Naive thymus-derived CD4-positive, alpha-beta T cell (primary cell): Measurements from ENCODE around the gene DSG2. TPM values are rescaled to one million over a fixed set of nuclear protein-coding genes. Genes with fewer than 3 reads are reported as not detected.

Experiments
- ATAC-seq: fragments of 150-1000 bp; cut with Tn5 transposase; 2 replicates; pipeline ENCODE4 v1.10.0; 2021; ENCODE audit warnings: mild to moderate bottlenecking, moderate library complexity
- CTCF ChIA-PET: fragments of 350-600 bp; sonication (Branson Sonifier 250); formaldehyde crosslinking; loops from one replicate; lab custom pipeline; 2021; ENCODE audit warnings: antibody characterized with exemption; lab: Charles Lee
- POLR2A ChIA-PET: fragments of 350-600 bp; sonication (Branson Sonifier 250); formaldehyde crosslinking; loops from one replicate; lab custom pipeline; 2021; ENCODE audit warnings: antibody characterized with exemption, inconsistent platforms; lab: Charles Lee
- DNase-seq, 9 donors: peaks; one replicate each; pipeline versions ENCODE4 v3.0.0 to v3.0.0-alpha.2; 2020 to 2022; ENCODE audit warnings: mixed read lengths in 1 of 9
- H3K27ac ChIP-seq: one replicate; pipeline ENCODE4 v1.7.0; 2013; ENCODE audit warnings: mild to moderate bottlenecking, low read depth, low read length, moderate library complexity
- H3K27me3 ChIP-seq, 2 donors: one replicate each; pipeline ENCODE4 v1.7.0; 2013; ENCODE audit warnings: low read length in 2 of 2, mild to moderate bottlenecking in 2 of 2, moderate library complexity in 2 of 2; ENCODE audit not compliant: control insufficient read depth in 2 of 2, insufficient read depth in 2 of 2
- H3K36me3 ChIP-seq, 3 experiments: 1 replicate in 2 of 3; 2 replicates in 1 of 3; pipeline ENCODE4 v1.7.0; 2013; ENCODE audit warnings: low read length in 3 of 3, mild to moderate bottlenecking in 3 of 3, moderate library complexity in 1 of 3; ENCODE audit not compliant: insufficient read depth in 3 of 3, control insufficient read depth in 2 of 3
- H3K4me1 ChIP-seq, 2 donors: one replicate each; pipeline ENCODE4 v1.7.0; 2013; ENCODE audit warnings: low read length in 2 of 2, mild to moderate bottlenecking in 2 of 2, moderate library complexity in 1 of 2; ENCODE audit not compliant: control insufficient read depth in 2 of 2, insufficient read depth in 2 of 2
- H3K4me3 ChIP-seq: 2 replicates; pipeline ENCODE4 v1.7.0; 2013; ENCODE audit warnings: mild to moderate bottlenecking, low read length
- H3K9me3 ChIP-seq, 3 experiments: 1 replicate in 2 of 3; 2 replicates in 1 of 3; pipeline ENCODE4 v1.7.0; 2013; ENCODE audit warnings: low read length in 3 of 3; ENCODE audit not compliant: control insufficient read depth in 2 of 3
- H3K27ac Mint-ChIP-seq, 9 donors: one replicate each; pipeline ENCODE4 v1.8.0; 2020 to 2022; ENCODE audit warnings: mixed read lengths in 9 of 9, mild to moderate bottlenecking in 8 of 9, moderate library complexity in 5 of 9, inconsistent platforms in 2 of 9
- H3K27me3 Mint-ChIP-seq, 5 donors: one replicate each; pipeline ENCODE4 v1.8.0; 2021 to 2022; ENCODE audit warnings: mixed read lengths in 5 of 5, mild to moderate bottlenecking in 1 of 5
- H3K36me3 Mint-ChIP-seq, 5 donors: one replicate each; pipeline ENCODE4 v1.8.0; 2020 to 2022; ENCODE audit warnings: mixed read lengths in 5 of 5, mild to moderate bottlenecking in 3 of 5, inconsistent platforms in 1 of 5
- H3K4me1 Mint-ChIP-seq, 7 donors: one replicate each; pipeline ENCODE4 v1.8.0; 2020 to 2022; ENCODE audit warnings: mixed read lengths in 7 of 7, mild to moderate bottlenecking in 3 of 7, inconsistent platforms in 1 of 7
- H3K4me3 Mint-ChIP-seq, 10 donors: one replicate each; pipeline ENCODE4 v1.8.0; 2020 to 2022; ENCODE audit warnings: mild to moderate bottlenecking in 10 of 10, mixed read lengths in 10 of 10, moderate library complexity in 6 of 10, inconsistent platforms in 2 of 10
- H3K9me3 Mint-ChIP-seq, 11 donors: one replicate each; pipeline ENCODE4 v1.8.0; 2020 to 2022; ENCODE audit warnings: mixed read lengths in 11 of 11, mild to moderate bottlenecking in 4 of 11, inconsistent platforms in 1 of 11, moderate library complexity in 1 of 11
- intact Hi-C, 2 donors: fragments of 100-400 bp; cut with micrococcal nuclease; formaldehyde crosslinking; loops; one replicate each; pipeline ENCODE4 v1.15.1; 2023
- polyA plus RNA-seq, 2 donors: library from polyadenylated mRNA; unstranded; fragments of 300-500 nt; fragmentation: Illumina TruSeq; gene quantifications; one replicate each; pipeline ENCODE4 v1.2.3, GENCODE V29; 2021
- total RNA-seq, 6 experiments: library from RNA in 5 of 6; stranded (reverse) in 5 of 6; gene quantifications; 1 replicate in 5 of 6; 2 replicates in 1 of 6; pipeline ENCODE4 v1.2.3 and lab custom pipeline; 2021 to 2026

Gene DSG2
- total and polyA plus RNA-seq, 7 experiments from 2014 or later, result 0.13 to 0.56 (median 0.49) TPM

- ChIA-PET POLR2A (no interaction called here), CTCF (no interaction called here)
- no peak overlapping the region for H3K27ac ChIP-seq
- intact Hi-C loops, result no loop called here
- H3K27ac Mint-ChIP-seq, result no peak overlapping the region
- no peaks in the 10 kb centered on the region for H3K4me1 Mint-ChIP-seq
- no peaks in the 10 kb centered on the region for H3K4me1 ChIP-seq
- H3K36me3 ChIP-seq, result no peaks in the 10 kb centered on the region
- peaks cover 0 to 2% (median 0%) of the 10 kb centered on the region in 11 donors for H3K9me3 Mint-ChIP-seq
- H3K9me3 ChIP-seq, result no peaks in the 10 kb centered on the region
- H3K4me3 Mint-ChIP-seq, result no peak overlapping the region
- H3K36me3 Mint-ChIP-seq, result no peaks in the 10 kb centered on the region
- no peaks in the 10 kb centered on the region for H3K27me3 ChIP-seq
- no peak for ATAC-seq
- H3K4me3 ChIP-seq, result no peak overlapping the region
- DNase-seq, result no peak
- H3K27me3 Mint-ChIP-seq, result peaks cover 0 to 28% (median 7%) of the 10 kb centered on the region in 5 donors
These were observed 15.9 kb upstream of the DSG2 start for GRCh38 chr18:31482051-31482450.

GRCh38 chr18:31483396-31483795 lies 14.6 kb upstream of the DSG2 start:
- Histone ChIP-seq H3K27ac (no peak overlapping the region), H3K4me3 (no peak overlapping the region), H3K27me3 (no peaks in the 10 kb centered on the region), H3K9me3 (no peaks in the 10 kb centered on the region), H3K36me3 (no peaks in the 10 kb centered on the region), H3K4me1 (no peaks in the 10 kb centered on the region)
- Mint-ChIP-seq H3K4me3 (no peak overlapping the region), H3K4me1 (no peaks in the 10 kb centered on the region), H3K27ac (no peak overlapping the region), H3K27me3 (peaks cover 1 to 28% (median 14%) of the 10 kb centered on the region in 5 donors), H3K9me3 (peaks cover 0 to 2% (median 0%) of the 10 kb centered on the region in 11 donors), H3K36me3 (no peaks in the 10 kb centered on the region)
- ChIA-PET CTCF (no interaction called here), POLR2A (no interaction called here)
- no peak for ATAC-seq
- DNase-seq, result no peak
- intact Hi-C loops, result no loop called here

GRCh38 chr18:31484461-31484860 lies 13.5 kb upstream of the DSG2 start:
- Histone ChIP-seq H3K36me3 (no peaks in the 10 kb centered on the region), H3K27me3 (no peaks in the 10 kb centered on the region), H3K4me3 (no peak overlapping the region), H3K9me3 (no peaks in the 10 kb centered on the region), H3K4me1 (no peaks in the 10 kb centered on the region), H3K27ac (no peak overlapping the region)
- Mint-ChIP-seq H3K27ac (no peak overlapping the region), H3K27me3 (peaks cover 1 to 31% (median 14%) of the 10 kb centered on the region in 5 donors), H3K36me3 (no peaks in the 10 kb centered on the region), H3K4me1 (no peaks in the 10 kb centered on the region), H3K9me3 (peaks cover 0 to 6% (median 0%) of the 10 kb centered on the region in 11 donors), H3K4me3 (no peak overlapping the region)
- DNase-seq (no peak), ATAC-seq (no peak)
- CTCF ChIA-PET, result no interaction called here
- intact Hi-C loops, result no loop called here
- POLR2A ChIA-PET, result no interaction called here

GRCh38 chr18:31486165-31486564 lies 11.8 kb upstream of the DSG2 start:
- peak overlapping the region in 1 of 9 donors; percentile 9 for H3K27ac Mint-ChIP-seq
- H3K27me3 Mint-ChIP-seq, result peaks cover 1 to 35% (median 14%) of the 10 kb centered on the region in 5 donors
- peaks cover 0 to 9% (median 2%) of the 10 kb centered on the region in 11 donors for H3K9me3 Mint-ChIP-seq
- no peaks in the 10 kb centered on the region for H3K9me3 ChIP-seq
- no peak overlapping the region for H3K4me3 Mint-ChIP-seq
- intact Hi-C loops, result no loop called here
- no peak for DNase-seq
- no peaks in the 10 kb centered on the region for H3K36me3 ChIP-seq
- no peak overlapping the region for H3K27ac ChIP-seq
- ChIA-PET POLR2A (no interaction called here), CTCF (no interaction called here)
- H3K36me3 Mint-ChIP-seq, result no peaks in the 10 kb centered on the region
- no peaks in the 10 kb centered on the region for H3K27me3 ChIP-seq
- no peaks in the 10 kb centered on the region for H3K4me1 ChIP-seq
- no peak overlapping the region for H3K4me3 ChIP-seq
- no peak for ATAC-seq
- no peaks in the 10 kb centered on the region for H3K4me1 Mint-ChIP-seq

- CTCF ChIA-PET, result no interaction called here
- Histone ChIP-seq H3K4me1 (no peaks in the 10 kb centered on the region), H3K36me3 (no peaks in the 10 kb centered on the region), H3K9me3 (no peaks in the 10 kb centered on the region), H3K27ac (no peak overlapping the region), H3K27me3 (no peaks in the 10 kb centered on the region), H3K4me3 (no peak overlapping the region)
- Mint-ChIP-seq H3K4me1 (no peaks in the 10 kb centered on the region), H3K27me3 (peaks cover 0 to 35% (median 14%) of the 10 kb centered on the region in 5 donors), H3K27ac (no peak overlapping the region), H3K4me3 (no peak overlapping the region), H3K36me3 (no peaks in the 10 kb centered on the region), H3K9me3 (peaks cover 0 to 9% (median 2%) of the 10 kb centered on the region in 11 donors)
- intact Hi-C loops, result no loop called here
- no peak for ATAC-seq
- DNase-seq, result no peak
- POLR2A ChIA-PET, result no interaction called here
These were observed 10.5 kb upstream of the DSG2 start for GRCh38 chr18:31487246-31488015.

GRCh38 chr18:31489311-31489710 lies 8.7 kb upstream of the DSG2 start:
- H3K27ac ChIP-seq, result no peak overlapping the region
- CTCF ChIA-PET, result no interaction called here
- POLR2A ChIA-PET, result no interaction called here
- intact Hi-C loops, result no loop called here
- Mint-ChIP-seq H3K36me3 (no peaks in the 10 kb centered on the region), H3K27ac (no peak overlapping the region), H3K27me3 (peaks cover 0 to 32% (median 18%) of the 10 kb centered on the region in 5 donors), H3K9me3 (peaks cover 0 to 9% (median 2%) of the 10 kb centered on the region in 11 donors), H3K4me3 (no peak overlapping the region), H3K4me1 (no peaks in the 10 kb centered on the region)
- no peak for ATAC-seq
- DNase-seq, result no peak
- H3K36me3 ChIP-seq, result no peaks in the 10 kb centered on the region
- H3K4me1 ChIP-seq, result no peaks in the 10 kb centered on the region
- H3K27me3 ChIP-seq, result no peaks in the 10 kb centered on the region
- H3K4me3 ChIP-seq, result no peak overlapping the region
- H3K9me3 ChIP-seq, result no peaks in the 10 kb centered on the region

- Histone ChIP-seq H3K36me3 (no peaks in the 10 kb centered on the region), H3K9me3 (no peaks in the 10 kb centered on the region), H3K27ac (no peak overlapping the region), H3K4me1 (no peaks in the 10 kb centered on the region), H3K27me3 (no peaks in the 10 kb centered on the region), H3K4me3 (no peak overlapping the region)
- H3K27ac Mint-ChIP-seq, result no peak overlapping the region
- H3K9me3 Mint-ChIP-seq, result peaks cover 0 to 9% (median 2%) of the 10 kb centered on the region in 11 donors
- H3K36me3 Mint-ChIP-seq, result no peaks in the 10 kb centered on the region
- ATAC-seq, result no peak
- no peak for DNase-seq
- CTCF ChIA-PET, result no interaction called here
- no peaks in the 10 kb centered on the region for H3K4me1 Mint-ChIP-seq
- POLR2A ChIA-PET, result no interaction called here
- H3K4me3 Mint-ChIP-seq, result no peak overlapping the region
- H3K27me3 Mint-ChIP-seq, result peaks cover 6 to 37% (median 26%) of the 10 kb centered on the region in 5 donors
- intact Hi-C loops, result no loop called here
These were observed 7.6 kb upstream of the DSG2 start for GRCh38 chr18:31490387-31490786.
